ENCODE data around the gene FBXW8.

Gene FBXW8

GRCh38 chr12:116959198-116959460, 48.4 kb downstream of the FBXW8 start:
- DNase-seq: no peak

GRCh38 chr12:116959845-116960514, 49.2 kb downstream of the FBXW8 start:
- no peak for DNase-seq

DNA sequence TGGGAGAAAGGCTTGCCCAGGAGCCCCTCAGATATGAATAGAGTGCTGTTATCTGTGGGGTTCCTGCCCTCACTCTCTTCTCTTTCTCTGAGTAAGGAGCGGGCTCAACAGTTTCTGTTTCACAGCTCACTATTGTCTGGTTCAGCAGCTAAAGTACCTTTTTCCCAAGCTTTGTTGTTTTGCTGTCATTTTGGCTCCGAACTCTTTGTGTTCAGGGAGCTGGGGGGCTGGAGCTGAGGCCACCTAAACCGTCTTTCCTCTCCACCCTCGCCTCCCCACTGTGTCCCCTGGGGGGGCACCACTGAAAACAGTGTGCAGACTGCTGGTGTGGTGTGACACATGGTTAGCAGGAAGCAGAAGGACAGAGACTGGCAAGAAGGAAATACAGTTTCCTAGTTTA, 51.4 kb downstream of the FBXW8 start:
- DNase-seq: no peak

- no peak for DNase-seq
Measured at GRCh38 chr12:116962783-116963356, 52.1 kb downstream of the FBXW8 start.

GRCh38 chr12:116964054-116965050, 53.6 kb downstream of the FBXW8 start:
- DNase-seq: no peak

- DNase-seq: no peak
Measured at GRCh38 chr12:116968986-116969385, 58.2 kb downstream of the FBXW8 start.

DNA sequence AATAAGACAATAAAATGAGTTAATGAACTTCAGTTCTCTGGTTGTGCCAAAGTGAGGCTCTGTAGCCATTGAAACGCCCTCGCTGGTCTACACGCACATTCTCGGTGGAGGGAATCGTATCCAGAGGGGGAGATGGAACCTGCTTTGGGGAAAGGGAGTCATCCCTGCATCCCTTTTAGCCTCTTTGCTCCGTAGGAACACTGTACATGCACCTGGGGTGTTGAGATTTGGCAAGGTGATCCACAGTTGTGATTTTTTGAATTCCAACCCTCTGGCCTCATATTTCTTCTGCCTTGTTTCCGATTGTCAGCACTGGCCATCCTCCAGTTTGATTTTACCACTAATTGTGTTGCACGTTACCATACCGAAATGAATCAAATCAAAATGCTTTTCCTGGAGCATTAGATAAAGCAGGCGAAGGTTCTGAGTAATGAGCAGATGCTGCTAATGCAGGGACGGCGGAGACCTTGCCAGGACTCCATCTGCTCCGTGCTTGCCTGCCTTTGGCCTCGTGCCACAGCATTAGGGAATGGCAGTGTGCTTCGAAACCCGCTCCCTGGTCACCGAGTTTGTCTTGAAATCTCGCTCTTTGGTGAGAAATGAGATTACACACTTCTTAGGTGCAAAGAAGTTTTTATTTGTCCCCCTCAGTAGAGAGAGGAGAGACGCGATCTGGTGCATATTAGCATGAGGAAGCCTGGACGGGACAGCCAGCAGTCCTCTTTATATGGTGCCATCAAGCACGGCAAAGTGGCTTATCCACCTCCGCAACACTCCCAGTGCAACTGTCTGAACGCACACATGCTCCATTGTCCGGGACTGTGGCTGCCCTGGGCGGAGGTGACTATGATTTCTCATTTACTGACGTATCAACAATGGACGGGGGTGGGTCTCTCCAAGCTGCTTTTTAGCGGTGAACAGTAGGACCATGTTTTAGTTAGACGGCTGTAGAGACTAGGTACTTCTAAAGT, 59.1 kb downstream of the FBXW8 start:
- DNase-seq: no peak

GRCh38 chr12:116971222-116971621, 60.5 kb downstream of the FBXW8 start:
- no peak for DNase-seq

GRCh38 chr12:116975779-116976393, 65.1 kb downstream of the FBXW8 start:
- DNase-seq: no peak

DNA sequence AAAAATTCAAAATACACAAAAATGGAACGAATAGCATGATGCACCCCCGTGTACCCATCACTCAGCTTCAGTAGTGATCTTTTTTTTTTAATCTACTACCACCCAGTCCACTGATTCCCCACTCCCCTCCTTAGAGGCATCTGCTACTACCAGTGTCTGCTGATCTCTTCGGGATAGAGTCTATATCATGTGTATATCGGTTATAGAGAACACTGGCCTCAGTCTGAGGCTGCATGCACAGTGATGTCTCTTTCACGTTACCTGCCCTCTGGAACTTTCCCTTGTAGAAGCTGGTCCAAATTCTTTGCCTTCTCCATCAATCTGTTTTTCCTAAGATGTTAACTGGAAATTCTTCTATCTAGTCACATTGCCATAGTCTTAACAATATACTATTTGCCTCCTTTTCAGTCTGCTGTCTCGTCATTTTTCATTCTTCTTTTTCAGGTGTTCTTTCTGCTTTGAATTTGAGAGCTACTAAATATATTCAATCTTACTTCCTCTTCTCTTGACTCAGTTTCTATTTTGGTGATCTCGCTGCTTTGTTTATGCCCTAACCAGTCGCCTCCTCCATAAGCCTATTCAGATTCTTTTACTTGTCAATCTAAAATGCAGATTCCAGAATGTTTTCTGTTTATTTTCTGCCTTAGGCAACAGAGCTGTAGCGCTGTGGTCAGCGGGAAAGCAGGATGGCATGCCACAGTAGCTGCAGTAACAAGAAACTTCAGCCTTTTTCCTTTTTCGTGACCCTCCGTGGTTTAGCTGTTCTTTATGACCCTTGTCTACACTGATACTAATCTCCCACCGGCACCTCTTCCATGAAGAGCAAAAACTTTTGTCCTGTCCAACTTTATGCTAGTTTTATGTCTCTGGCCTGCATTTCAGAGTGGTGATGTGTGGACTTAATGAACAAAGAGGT, 67.0 kb downstream of the FBXW8 start:
- DNase-seq: no peak

DNA sequence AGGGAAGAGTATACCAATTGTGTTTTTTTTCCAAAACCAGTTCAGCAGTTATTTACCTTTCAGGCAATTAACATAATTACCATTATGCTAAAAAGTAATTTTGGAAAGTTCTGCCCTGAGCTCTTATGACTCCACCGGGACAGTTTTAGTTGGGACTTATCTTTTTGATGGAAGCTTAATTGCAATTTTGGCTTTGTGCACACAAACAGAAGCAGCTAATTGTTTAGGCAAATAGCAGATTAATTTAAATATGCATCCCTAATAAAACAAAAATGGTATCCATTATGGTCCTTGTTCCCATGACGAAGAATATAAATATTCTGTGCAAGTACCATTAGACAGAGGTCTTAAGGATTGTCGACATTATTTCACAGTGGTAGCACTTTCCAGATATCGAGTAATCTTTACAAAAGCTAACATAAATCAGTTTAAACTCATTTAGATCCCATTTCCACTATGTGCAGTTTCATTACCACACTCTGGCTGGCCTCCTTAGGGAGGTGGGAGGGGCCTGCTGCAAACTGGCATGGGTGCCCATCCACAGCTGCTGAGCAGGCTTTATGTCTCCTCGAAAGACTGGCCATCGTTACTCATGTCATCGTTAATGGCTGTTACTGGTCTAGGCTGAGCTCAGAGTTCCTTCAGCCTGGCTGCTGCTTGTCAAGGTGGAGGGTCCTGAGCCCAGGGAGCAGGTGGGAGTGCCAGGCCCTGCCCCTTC, 68.2 kb downstream of the FBXW8 start:
- DNase-seq: no peak

GRCh38 chr12:116980083-116980482, 69.3 kb downstream of the FBXW8 start:
- no peak for DNase-seq

DNA sequence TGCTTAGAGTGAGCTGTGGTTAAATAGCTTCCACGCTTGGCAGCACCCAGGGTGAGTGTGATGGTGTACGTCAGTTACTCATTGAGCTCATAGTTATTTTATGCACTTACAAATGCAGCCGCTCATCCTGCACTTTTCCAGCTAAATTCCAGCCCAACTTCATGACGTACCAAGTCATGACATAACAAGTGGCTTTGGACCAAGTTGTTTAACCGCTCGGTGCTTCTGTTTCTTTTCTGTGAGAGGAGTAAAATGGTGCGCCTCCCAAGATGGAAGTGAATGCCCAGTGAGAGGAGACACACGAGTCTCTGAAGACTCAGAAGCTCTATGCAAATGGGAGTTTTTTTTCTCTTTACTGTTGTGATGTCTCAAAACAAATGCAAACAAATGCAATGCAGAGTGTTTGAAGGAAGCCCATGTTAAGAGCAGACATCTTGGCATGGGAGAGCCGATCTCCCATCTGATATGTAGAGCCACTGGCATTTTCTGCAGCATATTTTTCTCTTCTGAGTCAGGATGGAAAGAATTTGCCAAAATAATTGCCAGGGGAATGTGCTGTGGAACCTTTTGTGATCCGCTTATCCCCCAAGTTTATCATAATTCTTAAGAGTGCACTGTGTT, 72.2 kb downstream of the FBXW8 start:
- no peak for DNase-seq

- no peak for DNase-seq
Measured at GRCh38 chr12:116984098-116984497, 73.3 kb downstream of the FBXW8 start.

GRCh38 chr12:116990329-116990728, 79.6 kb downstream of the FBXW8 start:
- DNase-seq: no peak

- DNase-seq: no peak
Measured at GRCh38 chr12:116990971-116991966, 80.5 kb downstream of the FBXW8 start.

DNA sequence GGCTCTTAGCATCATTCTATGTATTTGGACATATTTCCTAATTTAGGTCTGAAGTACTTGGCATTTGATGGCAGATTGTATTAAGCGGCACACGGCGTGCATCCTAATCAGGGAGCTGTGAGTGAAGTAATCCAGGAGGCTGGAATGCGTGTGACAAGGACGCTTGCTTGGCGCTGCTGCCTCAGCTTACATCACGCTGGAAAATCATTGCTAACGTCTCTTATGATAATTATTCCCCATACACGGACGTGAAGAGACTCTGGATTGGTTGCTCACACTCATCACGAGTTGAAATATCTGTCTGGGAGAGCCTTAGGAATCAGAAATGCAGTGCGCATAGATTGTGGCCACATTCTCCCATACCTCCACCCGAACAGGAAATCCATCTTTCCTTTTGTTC, 85.3 kb downstream of the FBXW8 start:
- DNase-seq: no peak

DNA sequence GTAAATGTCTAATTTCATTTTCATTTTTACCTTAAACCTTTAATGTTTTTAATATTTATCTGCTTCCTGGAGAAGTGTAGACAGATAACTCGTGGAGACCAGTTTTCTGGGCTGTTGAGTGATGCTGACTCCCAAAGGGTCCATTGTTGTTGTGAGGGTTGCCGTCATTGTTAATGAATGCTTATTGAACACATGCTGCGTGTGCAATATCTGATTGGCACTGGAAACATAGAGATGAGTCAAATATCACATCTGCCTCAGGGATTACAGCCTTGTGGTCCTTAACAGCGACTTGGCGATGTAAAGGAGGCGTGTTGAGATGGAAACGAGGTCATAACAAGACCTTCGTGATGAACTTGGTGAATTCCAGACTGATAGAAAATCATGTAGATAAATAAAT, 85.9 kb downstream of the FBXW8 start:
- no peak for DNase-seq

DNA sequence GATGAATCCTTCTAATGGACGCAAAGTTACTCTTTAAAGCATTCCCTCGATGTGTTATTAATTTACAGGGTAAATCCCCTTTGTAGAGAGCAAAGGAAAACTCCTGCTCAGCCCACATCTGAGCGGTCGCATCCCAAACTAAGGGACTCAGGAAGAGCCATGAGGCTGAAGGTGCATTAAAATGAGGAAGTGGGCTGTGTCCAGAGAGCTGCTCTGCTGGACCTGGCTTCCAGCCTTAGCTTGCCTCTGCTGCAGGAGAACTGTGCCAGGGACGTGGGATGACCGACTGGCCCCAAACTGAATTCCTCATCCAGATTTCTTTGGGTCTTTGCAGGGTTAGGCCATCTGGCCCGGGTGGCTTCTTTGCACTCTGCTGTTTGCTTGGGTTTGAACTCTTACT, 88.3 kb downstream of the FBXW8 start:
- DNase-seq: no peak

Measured in NCI-H226 (cell line).